K562 (cell line): ENCODE measurements around the gene ZKSCAN5. TPM values are rescaled to one million over a fixed set of nuclear protein-coding genes. Genes with fewer than 3 reads are reported as not detected.

ENCODE experiments used
- ARID1B ChIP-seq: fragments of 450-650 bp; IDR thresholded peaks from 2 replicates; pipeline ENCODE4 v1.6.1; 2016; ENCODE audit warnings: antibody characterized with exemption, mild to moderate bottlenecking, inconsistent platforms
- CBX3 ChIP-seq, 2 experiments: IDR thresholded peaks; 1 replicate in 1 of 2; 2 replicates in 1 of 2; pipeline ENCODE4 v1.6.1; 2012; ENCODE audit warnings: inconsistent platforms in 2 of 2, low read length in 2 of 2, borderline replicate concordance in 1 of 2, control low read depth in 1 of 2
- CREB3 ChIP-seq: fragments of 450-650 bp; conservative IDR thresholded peaks from 2 replicates; pipeline ENCODE4 v1.6.1; 2016; ENCODE audit warnings: missing genetic modification characterization, low read depth, mild to moderate bottlenecking, missing compliant biosample characterization, moderate library complexity
- CREM ChIP-seq: IDR thresholded peaks from 2 replicates; pipeline ENCODE4 v1.6.1; 2014; ENCODE audit warnings: antibody characterized with exemption, low read depth
- FOXA1 ChIP-seq: fragments of 450-650 bp; IDR thresholded peaks from 2 replicates; pipeline ENCODE4 v1.6.1; 2016; ENCODE audit warnings: mild to moderate bottlenecking, borderline replicate concordance
- GABPA ChIP-seq: fragments of 200-800 bp; sonication (Bioruptor generic); conservative IDR thresholded peaks from 2 replicates; pipeline ENCODE4 v1.6.1; 2016; ENCODE audit warnings: low read depth, missing genetic modification characterization, missing compliant biosample characterization
- ILK ChIP-seq: fragments of 450-650 bp; IDR thresholded peaks from 2 replicates; pipeline ENCODE4 v1.6.1; 2016; ENCODE audit warnings: missing genetic modification characterization, low read depth, mild to moderate bottlenecking, missing compliant biosample characterization, moderate library complexity, borderline replicate concordance
- KAT2B ChIP-seq: IDR thresholded peaks from one replicate; pipeline ENCODE4 v1.6.1; 2012; ENCODE audit warnings: low read depth, mild to moderate bottlenecking, control low read depth, inconsistent platforms, low read length, moderate library complexity
- MXI1 ChIP-seq: IDR thresholded peaks from 2 replicates; pipeline ENCODE4 v1.6.1; 2011; ENCODE audit warnings: low read depth, mild to moderate bottlenecking, improper control_type of control experiment, low read length
- NFATC3 ChIP-seq: fragments of 450-650 bp; IDR thresholded peaks from 2 replicates; pipeline ENCODE4 v1.6.1; 2017; ENCODE audit warnings: mild to moderate bottlenecking
- NFXL1 ChIP-seq: fragments of 450-650 bp; formaldehyde crosslinking; IDR thresholded peaks from 2 replicates; pipeline ENCODE4 v1.4.0; 2021; ENCODE audit warnings: mild to moderate bottlenecking
- NR2F6 ChIP-seq: fragments of 450-650 bp; formaldehyde crosslinking; IDR thresholded peaks from 2 replicates; pipeline ENCODE4 v1.4.0; 2020; ENCODE audit warnings: mild to moderate bottlenecking
- PHF8 ChIP-seq: fragments of 200-600 bp; sonication (generic); IDR thresholded peaks from 2 replicates; pipeline ENCODE4 v1.6.1; 2012; ENCODE audit warnings: mixed run types, mild to moderate bottlenecking, inconsistent platforms, low read length, moderate library complexity, borderline replicate concordance
- RBM22 ChIP-seq: fragments of 200-400 bp; formaldehyde crosslinking; IDR thresholded peaks from 2 replicates; pipeline ENCODE4 v1.6.1; 2018; ENCODE audit warnings: low read length, low read depth; ENCODE audit not compliant: poor library complexity, severe bottlenecking
- RBM25 ChIP-seq: fragments of 200-400 bp; formaldehyde crosslinking; IDR thresholded peaks from 2 replicates; pipeline ENCODE4 v1.6.1; 2018; ENCODE audit warnings: low read length, low read depth, moderate library complexity; ENCODE audit not compliant: severe bottlenecking
- RNF219 ChIP-seq: fragments of 250-450 bp; sonication (Bioruptor Pico); IDR thresholded peaks from 2 replicates; pipeline ENCODE4 v1.5.0; 2022; ENCODE audit warnings: mild to moderate bottlenecking
- SREBF1 ChIP-seq: fragments of 150-350 bp; IDR thresholded peaks from 2 replicates; pipeline ENCODE4 v1.6.1; 2014; ENCODE audit warnings: antibody characterized with exemption, low read depth, low read length, borderline replicate concordance
- TSHZ1 ChIP-seq: fragments of 250-450 bp; sonication (Bioruptor Pico); IDR thresholded peaks from 2 replicates; pipeline ENCODE4 v1.4.0; 2020; ENCODE audit warnings: mild to moderate bottlenecking, moderate library complexity
- ZNF184 ChIP-seq: sonication (generic); formaldehyde crosslinking; IDR thresholded peaks from 2 replicates; pipeline ENCODE4 v1.5.0; 2020; ENCODE audit warnings: missing genetic modification reagents
- ZNF785 ChIP-seq: fragments of 250-450 bp; sonication (Bioruptor Pico); IDR thresholded peaks from 2 replicates; pipeline ENCODE4 v1.4.0; 2020; ENCODE audit warnings: mild to moderate bottlenecking
- polyA plus RNA-seq, 8 experiments: library from polyadenylated mRNA; depleted of rRNA in 4 of 8; stranded (reverse) in 5 of 8; unstranded in 3 of 8; fragments of >200 nt; fragmentation: Nextera tagmentation in 2 of 8; fragmentation: Illumina TruSeq in 1 of 8; extraction: Ambion mirVana in 2 of 8; extraction: Trizol in 1 of 8; gene quantifications; 2 replicates each; pipeline versions ENCODE4 v1.2.1 to v1.2.3, GENCODE V29; 2011 to 2014; ENCODE audit warnings: inconsistent platforms in 1 of 8, missing spikeins in 1 of 8
- total RNA-seq, 7 experiments: library from RNA; depleted of rRNA in 6 of 7; stranded (reverse); fragments of >200 nt in 6 of 7; fragmentation: Illumina TruSeq in 2 of 7; extraction: Trizol in 2 of 7; gene quantifications; 2 replicates each; pipeline versions ENCODE4 v1.2.1 to v1.2.3, GENCODE V29; 2011 to 2021; ENCODE audit warnings: low replicate concordance in 1 of 7
- TF ChIP-seq, protein P1 (sequence below): fragments of 450-650 bp; IDR thresholded peaks from 2 replicates; pipeline ENCODE4 v1.6.1; 2016; ENCODE audit warnings: low read depth, mild to moderate bottlenecking, moderate library complexity

The ZKSCAN5 gene
- total and polyA plus RNA-seq, 9 of the 15 experiments (the other 6 are each of a cell fraction or from before 2014, with no cell fraction given), result 4.2 to 19.0 (median 15.0) TPM

- TF ChIP-seq TSHZ1 (CRISPR knock-in tag) (no peak), RBM22 (peak; percentile 54), PHF8 (peak; percentile 84; the same call in 1 of the 2 replicates), SREBF1 (peak; percentile 88), RNF219 (CRISPR knock-in tag) (no peak), ZNF785 (CRISPR knock-in tag) (no peak), RBM25 (peak; percentile 87), FOXA1 (no peak), KAT2B (no peak), NFXL1 (CRISPR knock-in tag) (no peak), ZNF184 (no peak), ARID1B (peak; percentile 54; the same call in 1 of the 2 replicates), CREM (peak; percentile 84), MXI1 (no peak), CREB3 (tag) (no peak), CBX3 (IDR thresholded peaks at IDR 0.05; ENCODE audit: borderline replicate concordance in 1 of 2, low read length in 2 of 2) (no peak; a peak in 1 of 3 replicates), NR2F6 (CRISPR knock-in tag) (0 out of 2 replicates have a peak, but pooled peaks have one; percentile 46), NFATC3 (no peak), ILK (tag) (no peak), GABPA (tag) (peak; percentile 47; the same call in 1 of the 2 replicates)
- TF ChIP-seq, protein P1, sequence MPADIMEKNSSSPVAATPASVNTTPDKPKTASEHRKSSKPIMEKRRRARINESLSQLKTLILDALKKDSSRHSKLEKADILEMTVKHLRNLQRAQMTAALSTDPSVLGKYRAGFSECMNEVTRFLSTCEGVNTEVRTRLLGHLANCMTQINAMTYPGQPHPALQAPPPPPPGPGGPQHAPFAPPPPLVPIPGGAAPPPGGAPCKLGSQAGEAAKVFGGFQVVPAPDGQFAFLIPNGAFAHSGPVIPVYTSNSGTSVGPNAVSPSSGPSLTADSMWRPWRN, result no peak
Observed at GRCh38 chr7:99472561-99473314, 31.7 kb upstream of the ZKSCAN5 start, which contains the start of gene ZNF789 (continued).
